Measurements from ENCODE around the gene WNK2. TPM values are rescaled to one million over a fixed set of nuclear protein-coding genes. Genes with fewer than 3 reads are reported as not detected.
"Not testable (repeated sequence)": the region's sequence is repeated elsewhere in the genome, so short reads cannot be mapped to it uniquely, and the experiment has no call there.

WNK2 gene
- total and polyA plus RNA-seq, 8 donors, result 0.93 to 10.4 (median 7.4) TPM

DNA sequence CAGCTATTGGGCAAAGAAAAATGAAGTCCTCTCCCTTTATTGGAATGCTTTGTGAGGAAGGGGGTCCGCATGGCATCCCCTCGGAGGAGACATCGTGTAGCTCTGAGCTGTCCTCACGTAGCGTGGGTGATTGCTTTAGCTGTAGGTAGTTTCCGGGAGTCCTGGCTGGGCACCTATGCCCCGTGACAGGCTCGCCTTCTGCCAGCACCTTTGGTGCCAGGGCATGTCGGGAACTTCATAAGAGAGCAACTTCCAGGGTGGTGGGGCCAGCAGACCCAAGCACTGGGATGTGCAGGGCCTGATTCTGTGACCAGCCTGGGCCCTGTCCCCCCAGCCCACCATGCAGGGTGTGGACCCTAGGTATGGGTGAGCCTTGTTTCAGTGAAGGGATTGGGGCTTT, 64.0 kb downstream of the WNK2 start:
- H3K9me3 ChIP-seq, result no peaks in the 10 kb centered on the region
- ATAC-seq (no peak), DNase-seq (no peak)
- no peak overlapping the region for H3K4me3 ChIP-seq
- no peaks in the 10 kb centered on the region for H3K36me3 ChIP-seq
- TF ChIP-seq, protein P1, sequence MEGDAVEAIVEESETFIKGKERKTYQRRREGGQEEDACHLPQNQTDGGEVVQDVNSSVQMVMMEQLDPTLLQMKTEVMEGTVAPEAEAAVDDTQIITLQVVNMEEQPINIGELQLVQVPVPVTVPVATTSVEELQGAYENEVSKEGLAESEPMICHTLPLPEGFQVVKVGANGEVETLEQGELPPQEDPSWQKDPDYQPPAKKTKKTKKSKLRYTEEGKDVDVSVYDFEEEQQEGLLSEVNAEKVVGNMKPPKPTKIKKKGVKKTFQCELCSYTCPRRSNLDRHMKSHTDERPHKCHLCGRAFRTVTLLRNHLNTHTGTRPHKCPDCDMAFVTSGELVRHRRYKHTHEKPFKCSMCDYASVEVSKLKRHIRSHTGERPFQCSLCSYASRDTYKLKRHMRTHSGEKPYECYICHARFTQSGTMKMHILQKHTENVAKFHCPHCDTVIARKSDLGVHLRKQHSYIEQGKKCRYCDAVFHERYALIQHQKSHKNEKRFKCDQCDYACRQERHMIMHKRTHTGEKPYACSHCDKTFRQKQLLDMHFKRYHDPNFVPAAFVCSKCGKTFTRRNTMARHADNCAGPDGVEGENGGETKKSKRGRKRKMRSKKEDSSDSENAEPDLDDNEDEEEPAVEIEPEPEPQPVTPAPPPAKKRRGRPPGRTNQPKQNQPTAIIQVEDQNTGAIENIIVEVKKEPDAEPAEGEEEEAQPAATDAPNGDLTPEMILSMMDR (IDR thresholded peaks at IDR 0.05), result no peak
- intact Hi-C loops (cut with DNase I), result no loop called here
- H3K4me1 ChIP-seq, result no peaks in the 10 kb centered on the region
- H3K27ac ChIP-seq, result no peak overlapping the region
- H3K27me3 ChIP-seq, result no peaks in the 10 kb centered on the region

DNA sequence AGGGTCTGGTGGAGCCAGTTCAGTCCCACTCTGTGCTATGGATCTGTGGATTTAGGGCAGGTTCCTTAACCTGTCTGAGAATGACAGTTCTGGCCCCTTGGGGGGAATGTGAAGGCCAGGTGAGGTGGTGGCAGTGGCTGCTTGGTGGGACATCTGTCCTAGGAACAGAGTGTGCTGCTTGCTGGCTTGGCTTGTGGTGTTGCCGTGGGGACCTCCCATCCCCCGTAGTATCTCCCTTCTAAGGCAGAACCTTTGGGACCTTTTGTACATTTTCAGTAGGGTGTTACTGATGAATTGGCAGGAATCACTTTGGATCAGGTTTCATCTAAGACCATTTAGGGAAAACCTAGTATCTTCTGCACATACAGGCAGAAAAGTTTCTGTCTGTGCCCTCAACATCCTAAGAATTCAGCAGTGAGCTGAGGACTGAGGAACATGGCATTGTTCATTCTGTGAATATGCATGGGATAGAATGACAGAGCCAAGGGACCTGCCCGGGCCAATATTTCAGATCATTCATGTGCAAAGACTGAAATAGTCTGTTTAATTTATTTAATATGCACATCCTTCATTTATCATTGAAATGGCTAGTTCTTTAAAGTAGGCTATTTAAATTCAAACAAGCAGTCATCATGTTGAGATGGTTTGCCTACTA, 64.6 kb downstream of the WNK2 start:
- intact Hi-C loops (cut with DNase I), result no loop called here
- Histone ChIP-seq H3K27me3 (no peaks in the 10 kb centered on the region), H3K9me3 (no peaks in the 10 kb centered on the region), H3K4me3 (no peak overlapping the region), H3K27ac (no peak overlapping the region), H3K36me3 (no peaks in the 10 kb centered on the region), H3K4me1 (no peaks in the 10 kb centered on the region)
- ATAC-seq, result no peak
- TF ChIP-seq, protein P1 (IDR thresholded peaks at IDR 0.05), result no peak
- peak in 1 of 4 donors; percentile 31 for DNase-seq

DNA sequence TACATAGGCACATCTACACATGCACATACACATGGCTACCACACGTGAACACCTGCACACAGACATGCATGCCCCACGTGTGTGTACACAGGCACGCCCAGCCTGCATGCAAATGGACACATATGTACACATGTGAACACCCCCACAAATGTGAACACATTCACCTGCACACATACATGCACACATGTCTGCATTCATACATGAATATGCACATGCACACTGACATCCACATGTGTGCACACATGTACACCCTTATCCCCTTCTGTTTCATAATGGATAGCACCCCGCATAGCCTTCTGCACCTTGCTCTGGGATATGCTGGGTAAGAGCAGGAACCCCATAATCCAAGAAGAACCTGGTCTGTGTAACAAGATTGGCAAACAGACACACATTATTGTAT, 66.2 kb downstream of the WNK2 start:
- no peaks in the 10 kb centered on the region for H3K4me1 ChIP-seq
- H3K36me3 ChIP-seq, result no peaks in the 10 kb centered on the region
- intact Hi-C loops (cut with DNase I), result no loop called here
- DNase-seq, result peak in 1 of 4 donors; percentile 24
- no peak overlapping the region for H3K4me3 ChIP-seq
- H3K27me3 ChIP-seq, result no peaks in the 10 kb centered on the region
- H3K9me3 ChIP-seq, result no peaks in the 10 kb centered on the region
- TF ChIP-seq, protein P1 (IDR thresholded peaks at IDR 0.05), result no peak
- H3K27ac ChIP-seq, result no peak overlapping the region
- ATAC-seq, result no peak

DNA sequence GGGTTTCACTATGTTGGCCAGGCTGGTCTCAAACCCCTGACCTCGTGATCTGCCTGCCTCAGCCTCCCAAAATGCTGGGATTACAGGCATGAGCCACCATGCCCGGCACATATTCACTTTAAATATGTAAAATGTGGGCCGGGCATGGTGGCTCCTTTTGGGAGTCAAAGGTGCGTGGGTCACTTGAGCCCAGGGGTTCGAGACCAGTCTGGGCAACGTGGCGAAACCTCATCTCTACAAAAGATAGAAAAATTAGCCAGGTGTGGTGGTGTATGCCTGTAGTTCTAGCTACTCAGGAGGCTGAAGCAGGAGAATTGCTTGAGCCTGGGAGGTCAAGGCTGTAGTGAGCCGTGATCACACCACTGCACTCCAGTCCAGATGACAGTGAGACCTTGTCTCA, 67.4 kb downstream of the WNK2 start:
- ATAC-seq; H3K36me3 ChIP-seq; H3K9me3 ChIP-seq; H3K27ac ChIP-seq; H3K4me3 ChIP-seq; H3K4me1 ChIP-seq; H3K27me3 ChIP-seq; intact Hi-C loops (cut with DNase I): not testable (repeated sequence)
- peak in 1 of 4 donors; percentile 21 for DNase-seq

DNA sequence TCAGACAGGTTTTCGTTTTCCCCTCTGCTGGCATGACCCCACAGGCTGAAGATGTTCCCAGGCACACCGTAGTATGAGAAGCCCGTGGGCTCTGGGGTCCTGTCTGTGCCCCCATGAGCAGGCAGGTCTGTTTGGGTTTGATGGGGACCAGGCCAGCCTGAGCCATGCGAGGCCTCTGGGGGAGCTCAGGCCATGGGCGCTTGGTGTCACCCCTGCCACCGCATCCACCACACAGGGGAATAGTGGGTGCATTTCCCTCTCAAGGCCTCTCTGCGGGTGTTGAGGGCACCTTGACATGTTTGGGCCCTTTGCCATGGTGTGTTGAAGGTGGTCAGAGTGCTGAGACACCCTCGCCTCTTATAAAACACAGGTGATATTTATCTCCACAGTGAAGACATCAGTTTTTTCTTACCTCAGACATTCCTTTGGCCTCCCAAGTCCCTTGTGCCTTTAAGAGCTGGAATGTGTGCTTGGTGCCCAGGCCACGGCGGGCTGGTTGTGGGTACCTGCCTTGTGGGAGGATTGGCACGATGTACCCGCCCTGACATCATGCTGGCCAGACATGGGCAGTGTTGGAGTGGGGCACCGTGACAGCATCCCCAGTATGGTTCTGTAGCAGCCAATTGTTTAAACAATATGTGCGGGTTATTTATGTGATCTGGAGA, 68.3 kb downstream of the WNK2 start:
- Histone ChIP-seq H3K9me3 (no peaks in the 10 kb centered on the region), H3K4me1 (no peaks in the 10 kb centered on the region), H3K27me3 (no peaks in the 10 kb centered on the region), H3K27ac (no peak overlapping the region), H3K36me3 (no peaks in the 10 kb centered on the region), H3K4me3 (no peak overlapping the region)
- intact Hi-C loops (cut with DNase I), result no loop called here
- peak in 2 of 4 donors; percentile 19 to 39 for DNase-seq
- ATAC-seq, result no peak
- TF ChIP-seq, protein P1 (IDR thresholded peaks at IDR 0.05), result no peak
